Transverse colon (tissue), 4 donors: ENCODE measurements around the gene MSMO1. TPM values are rescaled to one million over a fixed set of nuclear protein-coding genes. Genes with fewer than 3 reads are reported as not detected.

Experiments used
- DNase-seq: peaks from one replicate; pipeline ENCODE4 v3.0.0-alpha.2; 2019
- H3K27ac ChIP-seq, 4 donors: fragments of 200-600 bp; sonication (generic); 2 replicates each; pipeline ENCODE4 v1.5.1; 2016 to 2018; ENCODE audit warnings: inconsistent platforms in 4 of 4
- H3K27me3 ChIP-seq: fragments of 200-600 bp; sonication (generic); 2 replicates; pipeline ENCODE4 v1.5.1; 2017; ENCODE audit warnings: inconsistent platforms
- H3K36me3 ChIP-seq, 4 donors: fragments of 200-600 bp; sonication (generic); 2 replicates each; pipeline ENCODE4 v1.5.1; 2017 to 2019; ENCODE audit warnings: inconsistent platforms in 4 of 4
- H3K4me1 ChIP-seq, 4 donors: fragments of 200-600 bp; sonication (generic); 2 replicates each; pipeline ENCODE4 v1.5.1; 2017 to 2020; ENCODE audit warnings: inconsistent platforms in 4 of 4
- H3K4me3 ChIP-seq, 4 donors: fragments of 200-600 bp; sonication (generic); 1 replicate in 1 of 4; 2 replicates in 3 of 4; pipeline versions ENCODE4 v1.5.1 to v1.6.1; 2017 to 2019; ENCODE audit warnings: inconsistent platforms in 4 of 4
- H3K9me3 ChIP-seq, 2 donors: fragments of 200-600 bp; sonication (generic); 2 replicates each; pipeline ENCODE4 v1.5.1; 2017 to 2019; ENCODE audit warnings: inconsistent platforms in 2 of 2
- CTCF ChIP-seq, 5 experiments: fragments of 200-600 bp in 3 of 5; fragments of 450-650 bp in 2 of 5; sonication (generic) in 3 of 5; IDR thresholded peaks; 1 replicate in 2 of 5; 2 replicates in 3 of 5; pipeline ENCODE4 v1.5.1; 2016 to 2017; ENCODE audit warnings: antibody characterized with exemption in 5 of 5, inconsistent platforms in 3 of 5, mild to moderate bottlenecking in 2 of 5, moderate library complexity in 1 of 5
- EP300 ChIP-seq: sonication (generic); formaldehyde crosslinking; IDR thresholded peaks from one replicate; pipeline ENCODE4 v1.6.1; 2017; ENCODE audit warnings: antibody characterized with exemption, low read depth
- POLR2A ChIP-seq: fragments of 450-650 bp; IDR thresholded peaks from one replicate; pipeline ENCODE4 v1.6.1; 2016; ENCODE audit warnings: antibody characterized with exemption, mild to moderate bottlenecking, moderate library complexity
- POLR2AphosphoS5 ChIP-seq, 3 donors: sonication (generic); formaldehyde crosslinking; IDR thresholded peaks; one replicate each; pipeline ENCODE4 v1.6.1; 2016; ENCODE audit warnings: antibody characterized with exemption in 3 of 3
- WGBS, 2 donors: methylation state at CpG; one replicate each; pipeline ENCODE4 v1.1.5; 2018; ENCODE audit warnings: low coverage in 1 of 2; 5-methylcytosine and 5-hydroxymethylcytosine counted together
- in situ Hi-C, 4 donors: fragments of 200-750 bp; cut with MboI; loops; one replicate each; pipeline versions ENCODE4 v1.15.0 to v1.15.1; 2017; ENCODE audit warnings: low sequenced_read_pairs in 3 of 4, low pct_ligation_motif_present in 1 of 4, low pct_unique_long_range_greater_than_20kb in 1 of 4
- intact Hi-C: fragments of 100-400 bp; cut with DNase I; formaldehyde crosslinking; loops from one replicate; pipeline ENCODE4 v1.15.1; 2023; ENCODE audit warnings: low total_unique reads
- total RNA-seq, 4 donors: library from RNA; depleted of rRNA; stranded (reverse); fragments of >200 nt; gene quantifications; one replicate each; pipeline ENCODE4 v1.1.0, GENCODE V29; 2016

MSMO1 gene
- total RNA-seq, 4 donors from 2014 or later = 30.3 to 58.0 (median 36.5) TPM

- Histone ChIP-seq H3K27ac (no peak overlapping the region), H3K36me3 (no peaks in the 10 kb centered on the region), H3K4me1 (peaks cover 5 to 14% (median 12%) of the 10 kb centered on the region in 4 donors), H3K9me3 (no peaks in the 10 kb centered on the region), H3K4me3 (no peak overlapping the region), H3K27me3 (no peaks in the 10 kb centered on the region)
- WGBS, 2 donors = 85 to 100% methylated on average over 1 of the region's 1 CpG
- in situ Hi-C loops (loop anchor here in 1 of 4 donors (25.0 kb wide), 1 partner anchor 94 kb away; no protein-coding TSS in a partner anchor), intact Hi-C loops (no loop called here)
- TF ChIP-seq EP300 (no peak), POLR2AphosphoS5 (IDR thresholded peaks at IDR 0.05) (no peak), POLR2A (no peak), CTCF (IDR thresholded peaks at IDR 0.05) (no peak)
- no peak for DNase-seq
Measured at GRCh38 chr4:165368114-165368513, 40.6 kb downstream of the MSMO1 start.

- intact Hi-C loops = no loop called here
- in situ Hi-C loops = loop anchor here in 1 of 4 donors (25.0 kb wide), 1 partner anchor 94 kb away; no protein-coding TSS in a partner anchor
- 88 to 100% methylated on average over 1 of the region's 1 CpG for WGBS, 2 donors
- peaks cover 5 to 14% (median 12%) of the 10 kb centered on the region in 4 donors for H3K4me1 ChIP-seq
- H3K4me3 ChIP-seq = no peak overlapping the region
- no peaks in the 10 kb centered on the region for H3K27me3 ChIP-seq
- H3K27ac ChIP-seq = no peak overlapping the region
- no peaks in the 10 kb centered on the region for H3K36me3 ChIP-seq
- no peaks in the 10 kb centered on the region for H3K9me3 ChIP-seq
- TF ChIP-seq POLR2A (no peak), EP300 (no peak), POLR2AphosphoS5 (IDR thresholded peaks at IDR 0.05) (no peak), CTCF (IDR thresholded peaks at IDR 0.05) (no peak)
- no peak for DNase-seq
Measured at GRCh38 chr4:165368567-165368966, 41.1 kb downstream of the MSMO1 start.

DNA sequence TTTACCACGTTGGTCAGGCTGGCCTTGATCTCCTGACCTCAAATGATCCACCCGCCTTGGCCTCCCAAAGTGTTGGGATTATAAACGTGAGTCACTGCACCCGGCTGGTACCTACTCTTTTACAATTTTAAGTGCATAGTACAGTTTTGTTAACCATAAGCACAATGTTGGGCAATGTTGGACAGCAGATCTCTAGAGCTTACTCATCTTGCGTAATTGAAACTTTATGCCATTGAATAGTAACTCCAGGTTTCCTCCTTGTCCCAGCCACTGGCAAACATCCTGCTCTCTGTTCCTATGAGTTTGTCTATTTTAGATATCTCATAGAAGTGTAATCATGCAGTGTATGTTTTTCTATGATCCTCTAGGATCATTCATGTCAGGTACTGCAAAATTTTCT lies 42.1 kb downstream of the MSMO1 start:
- H3K36me3 ChIP-seq = no peaks in the 10 kb centered on the region
- peaks cover 5% of the 10 kb centered on the region for H3K27me3 ChIP-seq
- H3K27ac ChIP-seq = no peak overlapping the region
- no peaks in the 10 kb centered on the region for H3K9me3 ChIP-seq
- TF ChIP-seq CTCF (IDR thresholded peaks at IDR 0.05) = no peak
- no peak for TF ChIP-seq POLR2AphosphoS5 (IDR thresholded peaks at IDR 0.05)
- no peak for TF ChIP-seq EP300
- no peak for TF ChIP-seq POLR2A
- peak; percentile 22 for DNase-seq
- H3K4me3 ChIP-seq = no peak overlapping the region
- in situ Hi-C loops (loop anchor here in 1 of 4 donors (25.0 kb wide), 1 partner anchor 93 kb away; no protein-coding TSS in a partner anchor), intact Hi-C loops (no loop called here)
- WGBS, 2 donors = 40 to 61% methylated on average over 1 to 5 of the region's 5 CpGs
- H3K4me1 ChIP-seq = peaks cover 5 to 12% (median 8%) of the 10 kb centered on the region in 4 donors

DNA sequence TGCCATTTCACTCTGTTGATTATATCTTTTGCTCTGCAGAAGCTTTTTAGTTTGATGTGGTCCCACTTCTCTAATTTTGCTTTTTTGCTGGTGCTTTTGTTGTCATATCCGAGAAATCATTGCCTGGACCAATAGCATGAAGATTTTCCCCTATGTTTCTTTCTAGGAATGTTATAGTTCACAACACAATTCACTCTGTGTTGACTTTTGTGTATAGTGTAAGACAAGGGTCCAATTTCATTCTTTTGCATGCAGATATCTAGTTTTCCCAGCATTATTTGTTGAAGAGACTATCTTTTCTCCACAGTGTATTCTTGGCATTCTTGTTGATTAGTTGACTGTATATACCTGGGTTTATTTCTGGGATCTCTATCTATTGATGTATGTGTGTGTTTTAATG lies 43.1 kb downstream of the MSMO1 start:
- no peak for DNase-seq
- Histone ChIP-seq H3K4me1 (peaks cover 0 to 5% (median 0%) of the 10 kb centered on the region in 4 donors), H3K36me3 (no peaks in the 10 kb centered on the region), H3K9me3 (no peaks in the 10 kb centered on the region), H3K4me3 (no peak overlapping the region), H3K27me3 (peaks cover 5% of the 10 kb centered on the region), H3K27ac (no peak overlapping the region)
- in situ Hi-C loops (loop anchor here in 1 of 4 donors (25.0 kb wide), 1 partner anchor 92 kb away; no protein-coding TSS in a partner anchor), intact Hi-C loops (no loop called here)
- 78 to 82% methylated on average over 1 of the region's 1 CpG for WGBS, 2 donors
- no peak for TF ChIP-seq POLR2A
- TF ChIP-seq POLR2AphosphoS5 (IDR thresholded peaks at IDR 0.05) = no peak
- no peak for TF ChIP-seq CTCF (IDR thresholded peaks at IDR 0.05)
- no peak for TF ChIP-seq EP300
